ENCODE data around the gene TUBGCP6. TPM values are rescaled to one million over a fixed set of nuclear protein-coding genes. Genes with fewer than 3 reads are reported as not detected.
A peak's percentile ranks its signal among the peaks of the same experiment; 100 is the strongest.
"Not testable (repeated sequence)": the region's sequence is repeated elsewhere in the genome, so short reads cannot be mapped to it uniquely, and the experiment has no call there.

TUBGCP6 gene
- total RNA-seq, 1 donor from 2014 or later, result 103 TPM

DNA sequence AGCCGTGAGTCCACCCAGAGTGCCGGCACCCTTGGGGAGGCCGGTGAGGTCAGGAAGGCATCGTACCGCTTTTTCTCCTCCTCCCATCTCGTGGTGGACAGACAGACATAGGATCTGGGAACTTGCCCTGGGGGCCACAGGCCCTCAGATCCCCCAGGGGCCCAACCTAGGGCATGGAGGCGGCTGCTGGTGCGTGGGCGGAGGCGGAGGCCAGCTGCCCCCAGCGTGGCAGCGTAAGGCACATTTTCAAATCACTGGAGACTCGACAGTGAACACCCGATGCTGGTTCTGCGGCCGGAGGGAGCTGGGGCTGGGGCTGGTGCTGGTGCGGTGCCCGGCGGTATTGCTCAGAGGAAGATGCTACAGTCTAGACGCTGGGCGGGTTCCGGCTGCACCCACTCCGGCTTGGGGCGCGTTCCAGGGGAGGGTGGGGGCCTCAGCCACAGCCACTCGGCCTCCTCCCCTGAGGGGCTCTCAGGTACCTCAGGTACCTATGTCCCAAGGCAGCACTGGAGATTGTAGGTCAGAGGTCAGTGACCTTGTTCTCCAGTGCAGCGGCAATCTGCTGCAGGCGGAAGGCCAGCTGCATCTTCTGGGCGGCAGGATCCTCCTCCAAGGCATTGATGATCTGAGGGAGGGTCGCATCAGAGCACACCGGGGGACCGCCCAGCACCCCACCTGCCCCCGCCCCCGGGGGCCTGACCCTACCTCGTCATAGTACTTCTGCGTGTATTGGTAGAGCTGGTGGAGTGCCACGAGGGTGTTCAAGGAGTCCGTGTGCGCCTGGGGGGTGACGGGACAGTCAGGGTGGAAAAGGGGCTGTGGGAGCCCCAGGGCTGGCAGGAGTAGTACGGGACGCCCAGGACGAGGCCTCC is 30.6 kb upstream of the TUBGCP6 start:
- intact Hi-C loops (cut with micrococcal nuclease), result loop anchor here (1.0 kb wide), 2 partner anchors 52 to 346 kb away; partner anchors contain the start of gene DENND6B
- Mint-ChIP-seq H3K4me3 (no peak overlapping the region), H3K27ac (no peak overlapping the region)

DNA sequence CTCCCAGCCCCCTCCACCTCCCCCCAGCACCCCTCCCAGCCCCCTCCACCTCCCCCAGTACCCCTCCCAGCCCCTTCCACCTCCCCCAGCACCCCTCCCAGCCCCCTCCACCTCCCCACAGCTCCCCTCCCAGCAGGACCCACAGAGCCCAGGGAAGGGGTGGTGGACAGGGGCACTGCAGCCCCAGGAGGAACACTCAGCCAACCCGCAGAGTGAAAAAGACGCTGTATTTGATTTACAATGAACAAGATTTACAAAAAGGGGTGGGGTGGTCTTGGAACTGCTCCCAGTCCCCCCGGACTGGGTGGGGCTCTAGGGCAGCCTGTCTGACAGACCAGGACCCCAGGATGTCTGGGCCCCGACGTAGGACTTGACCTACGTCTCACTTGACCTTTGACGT is 29.9 kb upstream of the TUBGCP6 start:
- TF ChIP-seq, protein P1, sequence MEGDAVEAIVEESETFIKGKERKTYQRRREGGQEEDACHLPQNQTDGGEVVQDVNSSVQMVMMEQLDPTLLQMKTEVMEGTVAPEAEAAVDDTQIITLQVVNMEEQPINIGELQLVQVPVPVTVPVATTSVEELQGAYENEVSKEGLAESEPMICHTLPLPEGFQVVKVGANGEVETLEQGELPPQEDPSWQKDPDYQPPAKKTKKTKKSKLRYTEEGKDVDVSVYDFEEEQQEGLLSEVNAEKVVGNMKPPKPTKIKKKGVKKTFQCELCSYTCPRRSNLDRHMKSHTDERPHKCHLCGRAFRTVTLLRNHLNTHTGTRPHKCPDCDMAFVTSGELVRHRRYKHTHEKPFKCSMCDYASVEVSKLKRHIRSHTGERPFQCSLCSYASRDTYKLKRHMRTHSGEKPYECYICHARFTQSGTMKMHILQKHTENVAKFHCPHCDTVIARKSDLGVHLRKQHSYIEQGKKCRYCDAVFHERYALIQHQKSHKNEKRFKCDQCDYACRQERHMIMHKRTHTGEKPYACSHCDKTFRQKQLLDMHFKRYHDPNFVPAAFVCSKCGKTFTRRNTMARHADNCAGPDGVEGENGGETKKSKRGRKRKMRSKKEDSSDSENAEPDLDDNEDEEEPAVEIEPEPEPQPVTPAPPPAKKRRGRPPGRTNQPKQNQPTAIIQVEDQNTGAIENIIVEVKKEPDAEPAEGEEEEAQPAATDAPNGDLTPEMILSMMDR (IDR thresholded peaks at IDR 0.05), result no peak
- no peak overlapping the region for H3K27ac Mint-ChIP-seq

More for the DNA sequence above, 30.6 kb upstream of the TUBGCP6 start:
- CTCF ChIA-PET, result interaction anchor here (0.6 to 2.2 kb wide), 8 partner anchors 19 to 192 kb away, joined by 3 to 28 read pairs (median 10); partner anchors contain the start of genes DENND6B and HDAC10
- DNase-seq (no peak), ATAC-seq (ENCODE audit: low read depth) (no peak)
- Mint-ChIP-seq H3K4me1 (peaks cover 15% of the 10 kb centered on the region), H3K27me3 (no peaks in the 10 kb centered on the region), H3K9me3 (no peaks in the 10 kb centered on the region), H3K36me3 (ENCODE audit: low read depth) (no peaks in the 10 kb centered on the region)
- POLR2A ChIA-PET, result interaction anchor here (0.6 to 1.7 kb wide), 6 partner anchors 10 to 55 kb away, joined by 3 to 7 read pairs (median 4); no protein-coding TSS in a partner anchor
- TF ChIP-seq, protein P1 (IDR thresholded peaks at IDR 0.05), result no peak

DNA sequence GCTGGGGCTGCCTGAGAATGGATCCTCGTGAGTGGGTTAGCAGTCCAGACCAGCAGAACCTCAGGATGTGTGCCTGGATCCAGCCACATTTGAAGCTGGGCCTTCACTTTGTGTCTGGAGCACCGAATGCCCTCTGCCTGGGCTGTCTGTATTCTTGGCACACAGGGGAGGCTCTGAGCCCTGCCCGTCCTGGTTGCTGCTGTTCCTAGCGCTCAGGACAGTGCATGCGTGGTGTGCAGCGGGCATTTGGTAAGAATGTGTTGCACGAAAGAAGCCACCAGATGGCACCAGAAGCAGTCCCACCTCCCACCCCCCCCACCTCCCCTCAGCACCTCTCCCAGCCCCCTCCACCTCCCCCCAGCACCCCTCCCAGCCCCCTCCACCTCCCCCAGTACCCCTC is 29.5 kb upstream of the TUBGCP6 start:
- Mint-ChIP-seq H3K9me3 (no peaks in the 10 kb centered on the region), H3K4me1 (peaks cover 15% of the 10 kb centered on the region), H3K36me3 (ENCODE audit: low read depth) (no peaks in the 10 kb centered on the region), H3K27ac (no peak overlapping the region), H3K4me3 (no peak overlapping the region), H3K27me3 (no peaks in the 10 kb centered on the region)
- ChIA-PET POLR2A (interaction anchor here (1.7 kb wide), 1 partner anchor 68 kb away, joined by 3 read pairs; no protein-coding TSS in a partner anchor), CTCF (interaction anchor here (1.3 to 3.8 kb wide), 3 partner anchors 54 to 67 kb away, joined by 3 to 22 read pairs (median 11); partner anchors contain the start of gene DENND6B)
- no peak for DNase-seq
- peak; percentile 39 for ATAC-seq (ENCODE audit: low read depth)
- intact Hi-C loops (cut with micrococcal nuclease), result loop anchor here (1.0 kb wide), 1 partner anchor 68 kb away; no protein-coding TSS in a partner anchor
- TF ChIP-seq, protein P1 (IDR thresholded peaks at IDR 0.05), result no peak

More for the DNA sequence above, 29.9 kb upstream of the TUBGCP6 start:
- no peak overlapping the region for H3K4me3 Mint-ChIP-seq
- H3K36me3 Mint-ChIP-seq (ENCODE audit: low read depth), result no peaks in the 10 kb centered on the region
- no peaks in the 10 kb centered on the region for H3K9me3 Mint-ChIP-seq
- DNase-seq, result no peak
- peaks cover 15% of the 10 kb centered on the region for H3K4me1 Mint-ChIP-seq
- ATAC-seq (ENCODE audit: low read depth), result no peak
- ChIA-PET CTCF (interaction anchor here (1.3 to 3.8 kb wide), 2 partner anchors 53 to 60 kb away, joined by 3 to 22 read pairs; partner anchors contain the start of gene DENND6B), POLR2A (interaction anchor here (1.7 kb wide), 1 partner anchor 68 kb away, joined by 3 read pairs; no protein-coding TSS in a partner anchor)
- intact Hi-C loops (cut with micrococcal nuclease), result loop anchor here (1.0 kb wide), 1 partner anchor 68 kb away; no protein-coding TSS in a partner anchor
- no peaks in the 10 kb centered on the region for H3K27me3 Mint-ChIP-seq

DNA sequence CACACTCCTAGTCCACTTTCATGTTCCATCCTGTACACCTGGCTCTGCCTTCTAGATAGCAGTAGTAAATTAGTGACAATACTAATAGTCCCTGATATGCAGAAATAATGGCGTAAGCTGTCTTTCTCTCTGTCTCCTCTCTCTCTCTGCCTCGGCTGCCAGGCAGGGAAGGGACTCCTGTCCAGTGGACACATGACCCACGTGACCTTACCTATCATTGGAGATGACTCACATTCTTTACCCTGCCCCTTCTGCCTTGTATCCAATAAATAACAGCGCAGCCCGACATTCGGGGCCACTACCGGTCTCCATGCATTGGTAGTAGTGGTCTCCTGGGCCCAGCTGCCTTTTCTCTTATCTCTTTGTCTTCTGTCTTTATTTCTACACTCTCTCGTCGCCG is 29.0 kb upstream of the TUBGCP6 start:
- not testable (repeated sequence) for DNase-seq; ATAC-seq (ENCODE audit: low read depth); H3K9me3 Mint-ChIP-seq; H3K27me3 Mint-ChIP-seq; H3K4me3 Mint-ChIP-seq; H3K36me3 Mint-ChIP-seq (ENCODE audit: low read depth); H3K27ac Mint-ChIP-seq
- POLR2A ChIA-PET, result interaction anchor here (1.7 kb wide), 1 partner anchor 69 kb away, joined by 3 read pairs; no protein-coding TSS in a partner anchor
- intact Hi-C loops (cut with micrococcal nuclease), result loop anchor here (1.0 kb wide), 1 partner anchor 69 kb away; no protein-coding TSS in a partner anchor
- CTCF ChIA-PET, result interaction anchor here (1.3 to 3.8 kb wide), 3 partner anchors 54 to 68 kb away, joined by 3 to 22 read pairs (median 11); partner anchors contain the start of gene DENND6B
- H3K4me1 Mint-ChIP-seq, result peaks cover 15% of the 10 kb centered on the region

DNA sequence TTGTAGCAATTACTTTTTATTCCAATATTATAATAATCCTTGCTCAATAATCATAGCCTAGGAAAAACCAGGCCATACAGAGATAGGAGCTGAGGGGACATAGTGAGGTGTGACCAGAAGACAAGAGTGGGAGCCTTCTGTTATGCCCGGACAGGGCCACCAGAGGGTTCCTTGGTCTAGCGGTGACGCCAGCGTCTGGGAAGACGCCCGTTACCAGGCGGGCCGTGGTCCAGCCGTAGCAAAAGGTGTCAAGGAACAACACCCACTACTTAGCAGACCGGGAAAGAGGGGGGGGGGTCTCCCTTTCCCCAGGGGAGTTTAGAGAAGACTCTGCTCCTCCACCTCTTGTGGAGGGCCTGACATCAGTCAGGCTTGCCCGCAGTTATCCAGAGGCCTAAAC is 28.5 kb upstream of the TUBGCP6 start:
- CTCF ChIA-PET, result interaction anchor here (0.6 to 3.8 kb wide), 4 partner anchors 46 to 68 kb away, joined by 3 to 22 read pairs (median 7); partner anchors contain the start of gene DENND6B
- H3K27me3 Mint-ChIP-seq; DNase-seq; H3K27ac Mint-ChIP-seq; H3K9me3 Mint-ChIP-seq; H3K36me3 Mint-ChIP-seq (ENCODE audit: low read depth); intact Hi-C loops (cut with micrococcal nuclease); ATAC-seq (ENCODE audit: low read depth); H3K4me3 Mint-ChIP-seq: not testable (repeated sequence)
- H3K4me1 Mint-ChIP-seq, result peaks cover 17% of the 10 kb centered on the region
- POLR2A ChIA-PET, result interaction anchor here (1.7 kb wide), 1 partner anchor 69 kb away, joined by 3 read pairs; no protein-coding TSS in a partner anchor

Measured in activated B cell treated with CpG ODN at 0.5 μM for 24 hours (primary cell).